HG02610 (cell line): ENCODE measurements around the gene ERG.

ENCODE experiments used
- ATAC-seq: cut with Tn5 transposase; IDR thresholded peaks from one replicate; pipeline ENCODE4 v1.9.1; 2021; ENCODE audit warnings: mild to moderate bottlenecking, moderate library complexity; ENCODE audit not compliant: unreplicated experiment

ERG gene

DNA sequence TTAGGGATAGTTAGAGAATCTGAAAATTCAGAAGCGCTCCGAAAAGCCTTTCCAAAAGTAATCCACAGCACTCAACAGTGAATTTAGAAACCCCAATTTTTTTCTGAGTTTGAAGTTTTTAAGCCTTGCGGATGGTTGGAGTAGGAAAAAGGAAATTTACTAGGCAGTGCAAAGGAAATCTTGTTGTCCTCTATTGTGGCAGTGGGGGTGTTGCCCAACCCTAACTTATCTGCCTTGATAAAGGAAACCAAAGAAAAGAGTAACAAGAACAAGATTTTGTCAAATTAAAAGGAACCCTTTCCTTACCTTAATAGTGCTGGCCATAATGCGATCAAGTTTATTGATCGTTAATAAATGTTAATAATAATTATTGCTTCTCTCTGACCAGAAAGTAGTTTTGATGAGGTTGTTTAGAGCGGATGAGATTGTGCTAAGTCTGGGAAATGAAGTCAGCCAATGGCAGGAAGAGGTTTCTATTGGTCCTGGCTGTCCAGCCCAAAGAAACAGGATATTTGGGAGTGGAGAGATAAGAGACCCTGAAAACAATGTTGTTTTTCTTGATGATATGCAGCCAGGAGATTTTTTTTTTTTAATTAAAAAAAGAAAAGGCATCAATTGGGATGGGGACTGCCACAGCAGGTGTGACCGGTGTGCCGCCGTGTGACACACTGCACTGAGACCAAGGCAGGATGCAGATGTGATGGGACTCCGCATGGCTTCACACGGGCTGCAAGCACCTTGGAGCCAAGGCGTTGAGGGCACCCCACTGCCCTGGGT is at the start of gene ERG:
TSS of gene ERG (minus strand) at position 421 of the 777 bp plus-strand sequence. CDS start at position 324, 97 bp downstream.
- no peak for ATAC-seq

DNA sequence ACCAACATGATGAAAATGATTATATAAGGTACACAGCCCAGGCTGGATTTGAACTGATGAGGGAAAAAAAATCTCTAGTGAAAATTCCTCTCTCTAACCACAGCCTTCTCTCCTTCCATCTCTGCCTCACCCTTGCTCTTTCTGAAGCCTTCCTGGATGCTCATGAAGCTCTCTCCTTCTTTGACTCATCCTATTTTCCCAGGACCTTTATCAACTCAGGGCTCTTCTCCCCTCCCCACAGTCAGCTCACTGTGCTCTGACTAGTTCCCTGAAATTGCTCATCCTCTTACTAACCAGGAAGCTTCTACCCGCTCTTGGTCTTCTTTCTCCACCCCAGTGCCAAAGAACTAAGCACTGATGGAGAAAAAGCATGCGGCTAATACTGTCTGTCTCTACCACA is 46.4 kb upstream of the ERG start:
- ATAC-seq: no peak

DNA sequence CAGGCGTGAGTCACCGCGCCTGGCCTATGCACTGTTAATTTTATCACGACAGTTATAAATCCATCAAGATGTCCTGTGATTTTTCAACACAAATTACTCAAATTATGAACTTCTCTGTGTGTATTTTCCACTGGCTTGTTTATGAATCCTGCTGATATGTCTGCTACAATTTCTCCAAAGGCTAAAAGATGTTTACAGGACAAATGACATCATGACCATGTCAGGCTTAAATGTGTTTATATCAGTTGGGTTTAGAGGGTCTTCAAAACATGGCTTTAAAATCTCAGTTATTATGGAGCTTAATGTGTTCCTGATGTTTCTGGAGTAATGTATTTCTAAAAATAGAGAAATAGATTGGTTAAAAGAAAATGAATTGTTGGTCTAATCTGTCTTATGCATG is 44.0 kb upstream of the ERG start:
- ATAC-seq: no peak

GRCh38 chr21:38538353-38538752 is 40.1 kb upstream of the ERG start:
- no peak for ATAC-seq

DNA sequence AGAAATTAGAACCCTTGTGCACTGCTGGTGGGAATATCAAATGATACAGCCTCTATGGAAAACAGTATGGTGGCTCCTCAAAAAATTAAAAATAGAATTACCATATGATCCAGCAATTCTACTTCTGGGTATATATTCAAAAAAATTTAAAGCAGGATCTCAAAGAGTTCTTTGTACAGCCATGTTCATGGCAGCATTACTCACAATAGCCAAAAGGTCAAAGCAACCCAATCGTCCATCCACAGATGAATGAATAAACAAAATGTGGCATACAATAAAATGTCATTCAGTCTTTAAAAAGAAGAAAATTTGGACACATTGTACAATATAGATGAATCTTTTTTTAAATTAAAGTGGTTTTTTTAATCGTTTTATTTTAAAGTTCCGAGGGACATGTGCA is 36.3 kb upstream of the ERG start:
- ATAC-seq: no peak

DNA sequence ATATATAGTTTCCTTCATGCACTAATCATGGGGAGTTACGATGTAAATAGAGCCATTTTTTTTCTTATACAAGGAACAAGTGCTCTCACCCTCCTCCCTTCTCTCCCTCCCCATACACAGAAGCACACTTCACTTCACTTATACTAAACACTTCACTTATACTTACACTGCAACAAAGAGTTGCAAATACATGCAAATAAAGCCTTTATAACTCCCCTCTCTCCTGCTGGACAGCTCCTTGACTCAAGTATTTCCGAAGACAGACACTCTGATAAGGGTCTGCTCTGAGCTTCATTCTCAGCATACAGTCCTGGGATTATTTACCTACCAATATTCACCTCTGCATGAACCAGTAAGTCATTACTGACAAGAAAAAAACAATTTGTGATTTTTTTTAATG is 35.6 kb upstream of the ERG start:
- ATAC-seq: no peak

GRCh38 chr21:38531591-38531990 is 33.3 kb upstream of the ERG start:
- no peak for ATAC-seq

GRCh38 chr21:38531039-38531541 is 32.8 kb upstream of the ERG start:
- no peak for ATAC-seq

DNA sequence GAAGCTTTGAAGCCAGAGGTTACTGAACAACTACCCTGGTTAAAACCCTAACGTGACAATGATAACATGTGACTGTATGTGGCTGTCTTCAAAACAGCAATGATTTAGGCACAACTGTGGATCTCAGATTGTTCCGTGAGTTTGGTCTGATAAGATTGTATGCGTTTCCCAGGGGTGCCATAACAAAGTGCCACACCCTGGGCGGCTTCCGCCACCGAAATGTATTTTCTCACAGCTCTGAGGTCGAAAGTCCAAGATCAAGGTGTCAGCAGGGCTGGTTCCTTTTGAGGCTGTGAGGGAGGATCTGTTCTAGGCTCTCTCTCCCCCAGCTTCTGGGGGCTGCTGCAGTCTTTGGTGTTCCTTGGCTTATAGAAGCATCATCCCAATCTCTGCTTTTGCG is 29.5 kb upstream of the ERG start:
- ATAC-seq: no peak

DNA sequence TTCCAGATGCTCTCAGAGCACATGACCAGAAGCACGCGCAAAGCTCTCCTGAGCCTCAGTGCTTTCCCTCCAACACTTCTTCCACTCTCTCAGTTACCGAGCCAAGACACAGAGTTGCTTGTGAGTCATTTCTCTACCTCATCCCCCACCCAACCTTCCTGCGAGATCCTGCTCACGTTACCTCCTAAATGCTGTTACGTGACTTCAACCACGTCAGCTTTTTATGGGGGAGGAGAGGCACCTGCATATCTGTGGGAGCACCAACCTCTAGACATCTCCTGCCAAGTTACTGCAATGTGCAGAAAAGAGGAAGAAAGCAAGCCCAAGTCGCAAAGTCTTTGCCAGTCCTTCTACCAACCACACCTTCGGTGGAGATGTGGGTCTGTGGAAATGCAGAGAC is 27.2 kb upstream of the ERG start:
- ATAC-seq: no peak

- no peak for ATAC-seq
These were observed 26.2 kb upstream of the ERG start for GRCh38 chr21:38524168-38525153.

DNA sequence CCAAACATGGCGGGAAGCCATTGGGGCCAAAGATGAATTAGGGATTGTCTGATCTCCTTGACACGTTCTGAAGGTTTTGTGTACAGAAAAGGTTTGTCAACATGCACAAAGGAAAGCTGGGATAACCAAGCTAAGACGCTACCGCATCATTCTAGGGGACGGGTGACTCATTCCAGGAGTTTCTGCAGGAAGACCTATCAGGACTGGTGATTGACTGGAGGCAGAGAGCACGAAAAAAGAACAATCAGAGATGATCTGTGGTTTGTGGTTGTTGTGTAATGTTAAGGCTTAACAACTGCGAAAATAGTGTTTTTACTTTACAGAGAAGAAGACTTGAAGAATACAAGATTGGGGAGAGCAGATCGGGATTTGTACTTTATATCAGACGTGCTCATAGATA is 22.2 kb upstream of the ERG start:
- no peak for ATAC-seq

GRCh38 chr21:38511662-38512243 is 13.5 kb upstream of the ERG start:
- ATAC-seq: no peak

GRCh38 chr21:38511198-38511597 is 12.9 kb upstream of the ERG start:
- no peak for ATAC-seq

DNA sequence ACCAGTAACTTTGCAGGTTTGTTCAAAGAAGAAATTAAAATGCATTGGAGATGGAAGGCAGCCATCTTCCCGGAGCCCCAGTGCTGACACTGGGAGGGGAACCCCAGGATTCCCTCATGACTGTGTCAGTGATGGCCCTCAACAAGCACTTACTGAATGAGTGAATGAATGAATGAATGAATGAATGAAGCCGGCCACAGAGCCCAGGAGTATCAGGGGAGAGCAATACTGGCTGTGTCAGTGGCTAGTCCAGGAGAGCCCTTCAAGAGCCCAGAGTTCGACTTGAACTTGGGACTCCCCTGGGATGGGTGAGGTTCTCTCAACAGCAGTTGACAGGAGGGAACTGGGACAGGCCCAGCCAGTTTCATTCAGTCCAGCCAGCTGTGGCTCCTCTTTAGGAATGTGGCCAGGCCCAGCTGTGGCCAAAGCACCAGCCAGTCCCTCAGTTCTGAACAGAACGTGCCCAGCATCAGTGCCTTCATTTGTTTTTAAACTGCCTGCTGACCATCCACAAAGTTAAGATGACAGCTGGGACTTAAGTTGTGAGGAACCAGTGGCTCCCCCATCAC is 9.2 kb upstream of the ERG start:
- ATAC-seq: no peak

- no peak for ATAC-seq
These were observed 8.5 kb upstream of the ERG start for GRCh38 chr21:38506661-38507281.

DNA sequence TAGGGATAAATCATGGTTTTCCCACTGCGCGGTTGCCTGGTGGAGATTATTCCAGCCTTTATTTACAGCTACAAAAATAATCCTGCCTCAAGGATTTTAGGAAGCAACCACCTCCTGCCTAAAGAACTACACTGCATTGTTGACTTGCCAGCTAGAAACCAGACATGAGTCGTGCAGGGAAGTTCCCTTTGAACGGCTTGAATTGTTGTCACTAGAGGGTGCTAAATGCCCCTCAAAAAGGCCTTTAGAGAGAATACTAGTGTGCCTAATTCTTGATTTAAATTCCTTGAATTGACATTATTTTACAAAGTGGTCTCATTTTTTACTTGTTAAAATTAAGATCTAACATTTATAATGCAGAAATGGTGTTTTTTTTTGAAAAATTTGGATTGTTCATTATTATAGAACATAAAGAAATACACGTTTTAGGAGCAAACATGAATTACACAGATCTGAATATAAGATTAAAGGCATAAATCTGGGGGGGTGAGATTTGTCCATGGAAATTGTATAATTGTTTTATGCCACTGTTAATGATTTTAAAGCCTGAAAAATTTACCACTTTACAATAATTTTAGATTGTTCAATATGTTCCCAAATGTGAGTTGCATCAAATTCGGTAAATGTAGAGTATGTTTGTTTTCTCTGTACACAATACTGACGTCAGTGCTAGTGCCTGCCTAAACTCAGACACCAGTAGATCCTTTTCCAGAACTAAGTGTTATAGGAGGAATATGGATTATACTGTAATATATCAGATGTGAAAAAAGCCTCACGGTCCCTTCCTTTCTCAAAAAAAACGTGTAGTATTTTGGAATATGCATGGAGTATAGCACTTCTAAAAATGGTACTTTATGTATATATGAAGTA is 7.6 kb upstream of the ERG start:
- no peak for ATAC-seq

DNA sequence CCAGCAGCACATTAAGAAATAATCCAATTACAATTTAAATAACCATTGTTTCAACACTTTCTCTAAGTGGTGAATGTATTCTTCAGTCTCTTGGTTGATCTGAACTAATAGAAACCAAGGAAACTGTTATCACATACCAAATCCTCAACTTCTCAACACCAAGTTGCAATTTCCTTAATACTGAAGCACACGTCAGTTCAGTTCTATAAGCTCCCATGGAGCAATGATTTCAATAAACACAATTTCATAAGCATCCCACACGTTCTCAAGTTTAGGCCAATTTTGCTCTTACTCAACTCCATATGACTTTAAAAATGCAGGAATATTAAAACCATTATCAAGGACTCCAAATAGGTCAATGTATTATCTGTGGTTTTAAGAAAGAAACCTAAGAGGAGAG is 5.8 kb upstream of the ERG start:
- no peak for ATAC-seq

- no peak for ATAC-seq
These were observed 5.3 kb upstream of the ERG start for GRCh38 chr21:38503583-38503982.

GRCh38 chr21:38500073-38500472 is 1.8 kb upstream of the ERG start:
- no peak for ATAC-seq
